Parathyroid adenoma (tissue), 2 donors: ENCODE measurements around the gene RNF220.

ENCODE experiments used
- H2AFZ ChIP-seq: fragments of 300-600 bp; sonication (generic); one replicate; pipeline ENCODE4 v1.7.0; 2017; ENCODE audit warnings: antibody characterized with exemption, mild to moderate bottlenecking
- H3K27ac ChIP-seq: fragments of 300-600 bp; sonication (generic); one replicate; pipeline ENCODE4 v1.7.0; 2017
- H3K27me3 ChIP-seq: fragments of 300-600 bp; sonication (generic); one replicate; pipeline ENCODE4 v1.7.0; 2017; ENCODE audit warnings: low read length; ENCODE audit not compliant: control insufficient read depth, insufficient read depth
- H3K36me3 ChIP-seq: fragments of 300-600 bp; sonication (generic); one replicate; pipeline ENCODE4 v1.7.0; 2017; ENCODE audit warnings: low read length; ENCODE audit not compliant: control insufficient read depth, insufficient read depth
- H3K4me1 ChIP-seq: fragments of 300-600 bp; sonication (generic); one replicate; pipeline ENCODE4 v1.7.0; 2017; ENCODE audit warnings: control low read depth
- H3K4me2 ChIP-seq: fragments of 300-600 bp; sonication (generic); one replicate; pipeline ENCODE4 v1.7.0; 2017; ENCODE audit warnings: low read length
- H3K4me3 ChIP-seq: fragments of 300-600 bp; sonication (generic); one replicate; pipeline ENCODE4 v1.7.0; 2017; ENCODE audit warnings: low read depth, low read length
- H3K79me2 ChIP-seq: fragments of 300-600 bp; sonication (generic); one replicate; pipeline ENCODE4 v1.7.0; 2017; ENCODE audit warnings: control low read depth
- H3K9ac ChIP-seq: fragments of 300-600 bp; sonication (generic); one replicate; pipeline ENCODE4 v1.7.0; 2017; ENCODE audit warnings: mild to moderate bottlenecking
- H3K9me3 ChIP-seq: fragments of 300-600 bp; sonication (generic); one replicate; pipeline ENCODE4 v1.7.0; 2017; ENCODE audit warnings: low read length; ENCODE audit not compliant: control insufficient read depth
- CTCF ChIP-seq: fragments of 300-600 bp; sonication (generic); IDR thresholded peaks from one replicate; pipeline ENCODE4 v1.7.0; 2017; ENCODE audit warnings: antibody characterized with exemption, mild to moderate bottlenecking
- donor health status: primary hyperparathyroidism.

The RNF220 gene

GRCh38 chr1:44447051-44447810 is 42.2 kb downstream of the RNF220 start:
- Histone ChIP-seq H3K9me3 (no peaks in the 10 kb centered on the region), H3K79me2 (no peaks in the 10 kb centered on the region), H3K4me3 (no peak overlapping the region), H3K27ac (no peak overlapping the region), H3K9ac (no peak overlapping the region), H3K4me2 (no peak overlapping the region), H3K4me1 (no peaks in the 10 kb centered on the region), H2AFZ (no peak overlapping the region), H3K27me3 (no peaks in the 10 kb centered on the region), H3K36me3 (no peaks in the 10 kb centered on the region)
- TF ChIP-seq CTCF, result no peak

GRCh38 chr1:44453798-44454349 is 48.8 kb downstream of the RNF220 start:
- no peaks in the 10 kb centered on the region for H3K9me3 ChIP-seq
- H3K79me2 ChIP-seq, result no peaks in the 10 kb centered on the region
- no peak overlapping the region for H3K27ac ChIP-seq
- no peaks in the 10 kb centered on the region for H3K4me1 ChIP-seq
- H3K4me3 ChIP-seq, result no peak overlapping the region
- TF ChIP-seq CTCF, result no peak
- H3K4me2 ChIP-seq, result no peak overlapping the region
- no peak overlapping the region for H2AFZ ChIP-seq
- H3K9ac ChIP-seq, result no peak overlapping the region
- H3K27me3 ChIP-seq, result peaks cover 3% of the 10 kb centered on the region
- H3K36me3 ChIP-seq, result no peaks in the 10 kb centered on the region

GRCh38 chr1:44454704-44455103 is 49.6 kb downstream of the RNF220 start:
- Histone ChIP-seq H3K36me3 (no peaks in the 10 kb centered on the region), H3K4me1 (no peaks in the 10 kb centered on the region), H3K27me3 (peaks cover 3% of the 10 kb centered on the region), H3K27ac (no peak overlapping the region), H3K4me2 (no peak overlapping the region), H3K79me2 (no peaks in the 10 kb centered on the region), H3K9me3 (no peaks in the 10 kb centered on the region), H2AFZ (no peak overlapping the region), H3K4me3 (no peak overlapping the region), H3K9ac (no peak overlapping the region)
- no peak for TF ChIP-seq CTCF

- Histone ChIP-seq H3K4me3 (no peak overlapping the region), H2AFZ (no peak overlapping the region), H3K4me1 (no peaks in the 10 kb centered on the region), H3K27me3 (no peaks in the 10 kb centered on the region), H3K9me3 (no peaks in the 10 kb centered on the region), H3K27ac (no peak overlapping the region), H3K36me3 (no peaks in the 10 kb centered on the region), H3K4me2 (no peak overlapping the region), H3K79me2 (no peaks in the 10 kb centered on the region), H3K9ac (no peak overlapping the region)
- TF ChIP-seq CTCF, result no peak
Measured at GRCh38 chr1:44460107-44460882, 55.2 kb downstream of the RNF220 start.
